ENCODE results near the gene ERVK3-1. TPM values are rescaled to one million over a fixed set of nuclear protein-coding genes. Genes with fewer than 3 reads are reported as not detected.
"Not testable (repeated sequence)": the region's sequence is repeated elsewhere in the genome, so short reads cannot be mapped to it uniquely, and the experiment has no call there.

The ERVK3-1 gene
- total RNA-seq, 1 donor from 2014 or later, result 43.3 TPM

- no peak for DNase-seq (ENCODE audit: low spot score)
Observed at GRCh38 chr19:58304748-58305064, 471 bp upstream of the ERVK3-1 start.

- DNase-seq (ENCODE audit: low spot score), result no peak
Observed at GRCh38 chr19:58305932-58306323, 751 bp downstream of the ERVK3-1 start.

GRCh38 chr19:58307736-58308135, 2.6 kb downstream of the ERVK3-1 start:
- no peak for DNase-seq (ENCODE audit: low spot score)

GRCh38 chr19:58310685-58311084, 5.5 kb downstream of the ERVK3-1 start:
- DNase-seq (ENCODE audit: low spot score), result not testable (repeated sequence)

- no peak for DNase-seq (ENCODE audit: low spot score)
Observed at GRCh38 chr19:58311345-58311865, 6.2 kb downstream of the ERVK3-1 start.

- DNase-seq (ENCODE audit: low spot score), result no peak
Observed at GRCh38 chr19:58315580-58315979, 10.4 kb downstream of the ERVK3-1 start.

GRCh38 chr19:58317476-58318072, 12.4 kb downstream of the ERVK3-1 start:
- peak; percentile 33 for DNase-seq (ENCODE audit: low spot score)

GRCh38 chr19:58318297-58318696, 13.1 kb downstream of the ERVK3-1 start:
- no peak for DNase-seq (ENCODE audit: low spot score)

- DNase-seq (ENCODE audit: low spot score), result no peak
Observed at GRCh38 chr19:58319241-58319640, 14.1 kb downstream of the ERVK3-1 start.

- DNase-seq (ENCODE audit: low spot score), result no peak
Observed at GRCh38 chr19:58325311-58326022, 20.3 kb downstream of the ERVK3-1 start.

- DNase-seq (ENCODE audit: low spot score), result no peak
Observed at GRCh38 chr19:58326501-58326913, 21.3 kb downstream of the ERVK3-1 start.

- peak; percentile 98 for DNase-seq (ENCODE audit: low spot score)
Observed at GRCh38 chr19:58326914-58327726, 21.9 kb downstream of the ERVK3-1 start, which contains the start of gene ZSCAN22. Gene ZSCAN22, plus strand, starts transcription at chr19:58326994. Its CDS starts 7,809 bp downstream, at chr19:58334803.

GRCh38 chr19:58328999-58329398, 23.8 kb downstream of the ERVK3-1 start:
- DNase-seq (ENCODE audit: low spot score), result no peak

- DNase-seq (ENCODE audit: low spot score), result no peak
Observed at GRCh38 chr19:58330458-58330857, 25.3 kb downstream of the ERVK3-1 start.

- DNase-seq (ENCODE audit: low spot score), result no peak
Observed at GRCh38 chr19:58332697-58333096, 27.5 kb downstream of the ERVK3-1 start.

- DNase-seq (ENCODE audit: low spot score), result no peak
Observed at GRCh38 chr19:58334691-58335249, 29.6 kb downstream of the ERVK3-1 start.

- no peak for DNase-seq (ENCODE audit: low spot score)
Observed at GRCh38 chr19:58335630-58336029, 30.5 kb downstream of the ERVK3-1 start.

- no peak for DNase-seq (ENCODE audit: low spot score)
Observed at GRCh38 chr19:58336216-58336615, 31.0 kb downstream of the ERVK3-1 start.

- no peak for DNase-seq (ENCODE audit: low spot score)
Observed at GRCh38 chr19:58336820-58337219, 31.6 kb downstream of the ERVK3-1 start.

- DNase-seq (ENCODE audit: low spot score), result no peak
Observed at GRCh38 chr19:58338336-58338735, 33.2 kb downstream of the ERVK3-1 start.

GRCh38 chr19:58338825-58339558, 33.8 kb downstream of the ERVK3-1 start:
- DNase-seq (ENCODE audit: low spot score), result no peak

All from umbilical cord (tissue), 2 donors.